HepG2 (cell line): ENCODE measurements around the gene ALG9. TPM values are rescaled to one million over a fixed set of nuclear protein-coding genes. Genes with fewer than 3 reads are reported as not detected.

Experiments used
- ETS1 ChIP-seq: sonication (generic); formaldehyde crosslinking; IDR thresholded peaks from 2 replicates; pipeline ENCODE4 v1.4.0; 2020; ENCODE audit warnings: missing genetic modification reagents
- ETV5 ChIP-seq: IDR thresholded peaks from 2 replicates; pipeline ENCODE4 v1.6.1; 2018; ENCODE audit warnings: missing biosample characterization, missing genetic modification reagents, inconsistent platforms, borderline replicate concordance
- FOXP4 ChIP-seq: sonication (generic); formaldehyde crosslinking; IDR thresholded peaks from 2 replicates; pipeline ENCODE4 v1.4.0; 2020; ENCODE audit warnings: missing genetic modification reagents
- HNF4G ChIP-seq, 2 experiments: sonication (generic) in 1 of 2; formaldehyde crosslinking in 1 of 2; IDR thresholded peaks; 2 replicates each; pipeline versions ENCODE4 v1.4.0 to v1.6.1; 2011 to 2020; ENCODE audit warnings: borderline replicate concordance in 2 of 2, low read depth in 2 of 2, mild to moderate bottlenecking in 2 of 2, low read length in 1 of 2, missing genetic modification reagents in 1 of 2, moderate library complexity in 1 of 2
- ISL2 ChIP-seq: sonication (generic); formaldehyde crosslinking; IDR thresholded peaks from 2 replicates; pipeline ENCODE4 v1.5.0; 2020; ENCODE audit warnings: missing genetic modification reagents
- KLF6 ChIP-seq: IDR thresholded peaks from 2 replicates; pipeline ENCODE4 v1.8.0; 2016; ENCODE audit warnings: missing biosample characterization, missing genetic modification reagents
- LCORL ChIP-seq, 2 experiments: fragments of 450-650 bp in 1 of 2; sonication (generic) in 1 of 2; formaldehyde crosslinking in 1 of 2; IDR thresholded peaks; 2 replicates each; pipeline versions ENCODE4 v1.5.0 to v1.6.1; 2017 to 2020; ENCODE audit warnings: antibody characterized with exemption in 1 of 2, missing genetic modification reagents in 1 of 2
- NFAT5 ChIP-seq: sonication (generic); formaldehyde crosslinking; IDR thresholded peaks from 2 replicates; pipeline ENCODE4 v1.4.0; 2020; ENCODE audit warnings: missing genetic modification reagents
- RBM22 ChIP-seq: fragments of 200-400 bp; formaldehyde crosslinking; optimal IDR thresholded peaks from 2 replicates; pipeline ENCODE3; 2017; ENCODE audit warnings: mild to moderate bottlenecking, low read length, moderate library complexity
- RFX1 ChIP-seq: fragments of 450-650 bp; IDR thresholded peaks from 2 replicates; pipeline ENCODE4 v1.6.1; 2017
- RNF2 ChIP-seq: fragments of 450-650 bp; conservative IDR thresholded peaks from 2 replicates; pipeline ENCODE4 v1.6.1; 2016; ENCODE audit warnings: low read depth
- RXRA ChIP-seq: sonication (generic); formaldehyde crosslinking; IDR thresholded peaks from 2 replicates; pipeline ENCODE4 v1.5.1; 2020; ENCODE audit warnings: missing genetic modification reagents
- SP1 ChIP-seq, 2 experiments: fragments of 450-650 bp in 1 of 2; sonication (generic) in 1 of 2; formaldehyde crosslinking in 1 of 2; IDR thresholded peaks; 2 replicates each; pipeline versions ENCODE4 v1.4.0 to v1.6.1; 2016 to 2020; ENCODE audit warnings: missing genetic modification reagents in 1 of 2
- STAG1 ChIP-seq: sonication (generic); formaldehyde crosslinking; IDR thresholded peaks from 2 replicates; pipeline ENCODE4 v1.4.0; 2020; ENCODE audit warnings: missing genetic modification reagents
- YEATS4 ChIP-seq: sonication (generic); formaldehyde crosslinking; IDR thresholded peaks from 2 replicates; pipeline ENCODE4 v1.4.0; 2020; ENCODE audit warnings: missing genetic modification reagents, borderline replicate concordance
- ZEB1 ChIP-seq: IDR thresholded peaks from 2 replicates; pipeline ENCODE4 v1.6.1; 2012; ENCODE audit warnings: mild to moderate bottlenecking, low read depth, inconsistent platforms; ENCODE audit not compliant: insufficient replicate concordance
- ZFX ChIP-seq: sonication (generic); formaldehyde crosslinking; IDR thresholded peaks from 2 replicates; pipeline ENCODE4 v1.4.0; 2020; ENCODE audit warnings: mild to moderate bottlenecking, low read depth, missing genetic modification reagents, moderate library complexity
- ZNF180 ChIP-seq: sonication (generic); formaldehyde crosslinking; IDR thresholded peaks from 2 replicates; pipeline ENCODE4 v1.4.0; 2020; ENCODE audit warnings: low read depth, missing genetic modification reagents, borderline replicate concordance
- ZNF225 ChIP-seq: sonication (generic); formaldehyde crosslinking; IDR thresholded peaks from 2 replicates; pipeline ENCODE4 v1.4.0; 2020; ENCODE audit warnings: mild to moderate bottlenecking, missing genetic modification reagents
- ZNF343 ChIP-seq: sonication (generic); formaldehyde crosslinking; IDR thresholded peaks from 2 replicates; pipeline ENCODE4 v1.4.0; 2020; ENCODE audit warnings: mild to moderate bottlenecking, missing genetic modification reagents
- ZNF446 ChIP-seq: sonication (generic); formaldehyde crosslinking; IDR thresholded peaks from 2 replicates; pipeline ENCODE4 v1.5.0; 2020; ENCODE audit warnings: mild to moderate bottlenecking, missing genetic modification reagents
- ZNF563 ChIP-seq: sonication (generic); formaldehyde crosslinking; IDR thresholded peaks from 2 replicates; pipeline ENCODE4 v1.8.0; 2022; ENCODE audit warnings: mild to moderate bottlenecking, moderate library complexity, missing genetic modification reagents
- polyA plus RNA-seq, 8 experiments: library from polyadenylated mRNA; depleted of rRNA in 3 of 8; stranded (reverse) in 7 of 8; unstranded in 1 of 8; fragments of >200 nt; fragmentation: Illumina TruSeq in 4 of 8; extraction: Trizol in 4 of 8; gene quantifications; 2 replicates each; pipeline versions ENCODE4 v1.2.1 to v1.2.3, GENCODE V29; 2011 to 2016; ENCODE audit warnings: low read depth in 4 of 8, missing spikeins in 1 of 8, mixed read lengths in 1 of 8; ENCODE audit not compliant: insufficient read depth in 1 of 8
- total RNA-seq, 5 experiments: library from RNA; depleted of rRNA; stranded (reverse); fragments of >200 nt; fragmentation: Illumina TruSeq; extraction: Trizol; gene quantifications; 2 replicates each; pipeline ENCODE4 v1.2.3, GENCODE V29; 2016; ENCODE audit warnings: low read depth in 1 of 5

Gene ALG9
- total and polyA plus RNA-seq, 2 of the 13 experiments (the other 11 are each of a cell fraction or from before 2014, with no cell fraction given): 39.4 to 40.6 TPM

GRCh38 chr11:111870886-111871692 is at the start of gene ALG9 (continued):
- TF ChIP-seq ETS1 (CRISPR knock-in tag) (no peak), STAG1 (no peak), SP1 (IDR thresholded peaks at IDR 0.05) (no peak), SP1 (CRISPR knock-in tag; IDR thresholded peaks at IDR 0.05) (no peak; the same call in 1 of the 2 replicates), ETV5 (CRISPR knock-in tag) (no peak), FOXP4 (no peak), ZFX (CRISPR knock-in tag) (peak; percentile 96), RFX1 (no peak), KLF6 (0 out of 2 replicates have a peak, but pooled peaks have one; percentile 51), HNF4G (IDR thresholded peaks at IDR 0.05; ENCODE audit: borderline replicate concordance, low read depth, low read length) (no peak), HNF4G (CRISPR knock-in tag; IDR thresholded peaks at IDR 0.05; ENCODE audit: borderline replicate concordance, low read depth) (peak; percentile 49; the same call in 1 of the 2 replicates), RXRA (CRISPR knock-in tag) (no peak), ZNF180 (CRISPR knock-in tag) (no peak), ZNF446 (peak; percentile 37; the same call in 1 of the 2 replicates), ZNF563 (CRISPR knock-in tag) (peak; percentile 86), LCORL (IDR thresholded peaks at IDR 0.05) (no peak), LCORL (CRISPR knock-in tag; IDR thresholded peaks at IDR 0.05) (no peak), NFAT5 (CRISPR knock-in tag) (no peak), ZEB1 (no peak), RNF2 (no peak), YEATS4 (peak; percentile 94), ZNF343 (CRISPR knock-in tag) (no peak), RBM22 (peak; percentile 15), ISL2 (CRISPR knock-in tag) (no peak), ZNF225 (CRISPR knock-in tag) (peak; percentile 78; the same call in 1 of the 2 replicates)
